GM23248 (cell line): ENCODE results near the gene PMFBP1.

Source experiments
- EZH2 ChIP-seq: fragments of 200-600 bp; sonication (generic); IDR thresholded peaks from 2 replicates; pipeline ENCODE4 v1.6.1; 2018; ENCODE audit warnings: antibody characterized with exemption, mild to moderate bottlenecking; ENCODE audit not compliant: insufficient read depth, poor library complexity, severe bottlenecking
- EZH2phosphoT487 ChIP-seq: fragments of 200-600 bp; sonication (generic); IDR thresholded peaks from 2 replicates; pipeline ENCODE4 v1.6.1; 2018; ENCODE audit warnings: antibody characterized with exemption, moderate library complexity, mild to moderate bottlenecking, low read depth; ENCODE audit not compliant: insufficient read depth

- TF ChIP-seq EZH2, result no peak
- no peak for TF ChIP-seq EZH2phosphoT487
These were observed 46.1 kb downstream of the PMFBP1 start for GRCh38 chr16:72125635-72126428.
